Stimulated activated CD4-positive, alpha-beta T cell treated with anti-CD3 and anti-CD28 coated beads, Interleukin-12 subunit alpha, Interleukin-12 subunit beta, amount 100 ng/mL, for 24 hours (primary cell): ENCODE results near the gene ADAMTS14.

ENCODE experiments used
- DNase-seq, 2 experiments: peaks; one replicate each; pipeline ENCODE4 v3.0.0-alpha.2; 2020; ENCODE audit warnings: low read depth in 2 of 2

ADAMTS14 gene

DNA sequence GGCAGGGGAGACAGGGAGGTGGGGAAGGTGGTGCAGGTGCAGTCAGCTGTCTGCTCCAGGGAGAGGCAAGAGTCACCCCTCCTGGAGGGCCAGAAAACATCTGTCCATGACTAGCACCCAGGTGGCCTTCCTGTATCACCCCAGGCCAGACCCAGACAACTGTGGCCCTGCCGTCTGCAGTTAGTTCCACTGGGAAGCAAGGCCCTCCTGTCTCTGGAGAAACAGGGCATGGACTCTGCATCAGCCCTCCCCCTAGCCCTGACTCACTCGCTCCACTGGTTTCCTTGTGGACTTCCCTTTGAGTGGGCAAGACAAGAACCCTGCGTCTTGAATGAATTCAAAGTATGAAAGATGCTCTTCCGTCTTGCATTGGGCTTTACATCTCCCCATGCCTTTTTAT is 100.3 kb downstream of the ADAMTS14 start:
- DNase-seq, result no peak

DNA sequence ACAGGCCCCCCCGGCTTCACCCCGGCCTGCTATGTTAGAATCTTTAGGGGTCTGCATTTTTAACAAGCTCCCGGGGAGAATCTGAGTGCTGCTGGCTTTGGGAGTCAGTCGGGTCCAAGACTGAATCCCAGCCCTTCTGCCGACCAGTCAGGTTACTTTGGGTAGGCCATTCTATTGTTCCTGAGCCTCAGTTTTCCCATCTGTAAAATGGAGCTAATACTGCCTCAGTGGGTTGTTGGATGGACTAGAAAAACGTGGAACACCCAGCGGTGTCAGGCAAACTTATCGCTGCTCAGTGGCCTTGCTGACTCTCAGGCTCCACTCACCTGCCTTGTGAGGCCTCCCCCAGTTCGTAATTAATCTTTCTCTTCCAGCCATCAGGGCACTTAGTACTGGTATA is 101.2 kb downstream of the ADAMTS14 start:
- no peak for DNase-seq

- no peak for DNase-seq
Observed at GRCh38 chr10:70773965-70774809, 101.9 kb downstream of the ADAMTS14 start.

DNA sequence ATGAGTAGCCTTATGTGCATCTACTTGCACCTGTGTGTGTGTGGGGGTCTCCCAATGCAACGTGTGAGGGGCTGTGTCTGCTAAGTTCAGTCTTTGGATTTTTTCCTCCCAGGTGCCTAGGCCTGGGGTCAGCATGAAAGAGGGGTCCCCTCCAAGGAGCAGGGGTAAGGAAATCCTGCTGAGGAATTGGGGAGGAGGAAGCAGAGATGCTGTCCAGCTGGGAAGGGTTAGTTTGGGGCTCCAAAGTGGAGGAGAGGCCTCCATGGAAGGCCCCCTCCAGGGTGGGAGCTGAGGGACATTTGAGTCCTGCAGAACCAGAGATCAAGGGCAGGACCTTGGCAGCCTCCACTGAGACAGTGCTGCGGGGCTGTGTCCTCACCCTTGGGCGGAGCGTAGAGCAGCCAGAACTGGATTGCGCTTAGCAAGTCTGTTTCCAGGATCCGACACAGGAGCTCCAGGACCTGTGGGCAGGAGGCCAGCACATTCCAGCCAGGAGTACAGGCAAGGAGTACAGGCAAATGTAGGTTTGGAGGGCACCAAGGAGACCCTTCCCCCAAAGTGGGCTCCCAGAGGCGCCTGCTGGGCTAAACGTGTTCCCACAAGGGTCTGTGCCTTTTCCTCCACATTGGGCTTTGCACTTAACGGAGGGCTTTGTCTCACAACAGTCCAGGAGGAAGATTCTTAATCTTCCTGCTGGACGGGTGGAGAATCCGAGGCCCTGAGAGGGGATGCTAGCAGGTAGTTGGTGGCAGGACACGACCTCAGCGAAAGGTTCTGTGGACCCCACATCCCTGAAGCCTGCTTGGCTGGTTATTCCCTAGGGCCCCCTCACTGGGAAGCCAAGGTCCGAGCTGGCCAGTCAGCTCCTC is 102.7 kb downstream of the ADAMTS14 start:
- DNase-seq, result no peak

GRCh38 chr10:70775679-70776454 is 103.6 kb downstream of the ADAMTS14 start:
- DNase-seq, result no peak

DNA sequence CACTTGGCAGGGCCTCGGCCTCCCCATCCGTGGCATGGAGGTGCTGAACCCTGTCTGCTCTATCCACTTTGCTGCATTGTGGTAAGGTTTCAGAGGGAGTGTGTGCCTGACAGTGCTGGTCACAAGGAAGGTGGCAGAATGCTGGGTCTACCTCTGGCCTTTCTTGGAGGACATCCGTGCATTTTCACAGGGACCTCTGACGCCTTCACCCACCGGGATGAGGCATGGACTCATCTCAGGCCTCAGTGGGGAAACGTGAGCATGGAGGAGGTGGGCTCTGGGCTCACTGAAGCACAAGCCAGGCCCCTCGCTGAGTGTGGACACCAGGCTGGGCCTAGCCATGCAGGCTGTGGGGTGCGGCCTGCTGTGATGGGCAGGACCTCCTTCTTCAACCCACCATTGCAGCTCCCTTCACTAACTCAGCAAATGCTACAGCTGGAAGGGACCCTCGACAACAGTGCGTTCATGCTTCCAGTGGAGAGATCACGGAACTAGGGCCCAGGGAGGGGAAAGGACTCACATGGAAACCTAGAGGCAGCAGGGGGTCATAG is 104.2 kb downstream of the ADAMTS14 start:
- DNase-seq, result no peak

GRCh38 chr10:70777063-70777875 is 105.0 kb downstream of the ADAMTS14 start:
- no peak for DNase-seq

DNA sequence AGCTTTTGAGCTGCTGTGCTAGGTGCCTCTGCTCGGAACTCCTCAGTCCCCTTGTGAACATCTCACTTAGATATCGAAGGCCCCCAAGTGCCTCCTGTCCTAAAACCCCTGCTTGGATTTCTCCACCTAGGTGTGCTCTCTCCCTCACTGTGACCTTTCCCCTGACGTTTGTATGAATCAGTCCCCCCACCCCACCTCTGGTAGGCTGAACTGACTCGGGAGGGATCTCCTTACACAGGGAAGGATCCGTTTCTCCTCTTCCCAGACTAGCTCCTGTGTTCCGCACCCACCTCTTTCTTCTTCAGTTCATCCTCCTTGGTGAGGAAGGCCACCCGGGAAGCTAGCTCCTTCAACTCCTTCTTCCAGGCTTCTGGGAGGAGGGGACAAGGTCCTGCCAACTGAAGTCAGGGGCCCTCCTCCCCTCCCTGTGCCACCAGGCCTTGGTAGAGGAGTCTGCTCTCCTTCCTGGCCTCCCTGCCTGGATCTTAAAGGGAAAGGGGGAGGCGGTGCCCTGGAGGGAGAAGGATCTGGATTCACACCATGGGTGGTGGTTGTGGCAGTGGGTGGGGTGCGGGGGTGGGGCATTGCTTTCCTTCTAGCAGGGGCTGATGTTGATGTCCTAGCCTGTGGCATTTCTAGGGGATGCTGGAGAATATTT is 106.1 kb downstream of the ADAMTS14 start:
- no peak for DNase-seq

DNA sequence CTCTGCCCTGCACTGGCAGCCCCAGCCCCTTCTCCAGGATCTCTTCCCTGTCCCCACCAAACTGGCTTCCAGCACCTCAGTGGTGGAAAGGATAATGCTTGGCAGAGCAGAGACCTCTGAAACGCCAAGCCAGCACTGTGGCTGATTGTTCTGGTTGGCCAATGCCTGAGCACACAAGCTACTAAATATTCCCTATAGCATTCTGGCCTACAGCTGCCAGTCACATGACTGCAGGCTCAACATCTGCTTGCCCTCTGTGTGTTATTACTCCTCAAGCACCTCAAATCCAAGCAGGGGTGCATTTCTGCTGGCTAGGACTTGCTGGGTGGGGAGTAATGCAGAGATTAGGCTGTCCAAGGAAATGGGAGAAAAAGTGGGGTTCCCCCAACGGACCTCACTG is 106.8 kb downstream of the ADAMTS14 start:
- no peak for DNase-seq

GRCh38 chr10:70779511-70780369 is 107.4 kb downstream of the ADAMTS14 start:
- no peak for DNase-seq

DNA sequence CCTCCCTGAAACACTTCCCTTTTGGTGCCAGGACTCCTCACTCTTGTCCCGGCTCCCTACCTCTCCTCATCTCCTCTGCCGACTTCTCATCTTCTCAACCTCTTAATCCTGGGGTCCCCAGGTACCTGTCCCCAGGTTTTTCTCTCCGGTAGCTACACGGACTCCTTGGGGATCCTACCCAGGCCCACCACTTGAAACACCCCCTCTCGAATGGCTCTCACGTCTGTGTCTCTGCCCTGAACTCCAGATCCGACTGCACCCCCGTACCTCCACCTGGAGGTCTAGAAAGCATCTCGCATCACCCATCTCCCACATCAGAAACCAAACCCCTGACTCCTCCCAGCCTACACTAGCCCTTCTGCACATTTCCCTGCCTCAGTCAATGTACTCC is 108.1 kb downstream of the ADAMTS14 start:
- no peak for DNase-seq

DNA sequence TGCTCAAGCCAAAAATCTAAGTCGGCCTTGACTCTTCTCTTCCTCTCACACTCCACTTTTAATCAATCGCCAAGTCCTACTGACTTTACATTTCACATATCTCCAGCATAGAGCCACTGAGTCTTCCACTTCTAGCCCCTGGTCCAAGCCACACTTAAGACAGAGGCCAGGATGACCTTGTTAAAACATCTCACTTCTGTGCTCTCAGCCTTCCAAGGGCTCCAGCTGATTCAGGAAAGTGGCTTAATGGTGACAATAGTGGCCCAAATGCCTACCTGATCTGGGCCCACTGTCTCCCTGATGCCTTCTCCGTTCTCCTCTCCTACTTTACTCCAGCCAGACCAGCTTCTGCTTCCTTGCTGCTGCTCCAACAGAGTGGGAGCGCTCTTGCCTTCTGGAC is 108.5 kb downstream of the ADAMTS14 start:
- no peak for DNase-seq

DNA sequence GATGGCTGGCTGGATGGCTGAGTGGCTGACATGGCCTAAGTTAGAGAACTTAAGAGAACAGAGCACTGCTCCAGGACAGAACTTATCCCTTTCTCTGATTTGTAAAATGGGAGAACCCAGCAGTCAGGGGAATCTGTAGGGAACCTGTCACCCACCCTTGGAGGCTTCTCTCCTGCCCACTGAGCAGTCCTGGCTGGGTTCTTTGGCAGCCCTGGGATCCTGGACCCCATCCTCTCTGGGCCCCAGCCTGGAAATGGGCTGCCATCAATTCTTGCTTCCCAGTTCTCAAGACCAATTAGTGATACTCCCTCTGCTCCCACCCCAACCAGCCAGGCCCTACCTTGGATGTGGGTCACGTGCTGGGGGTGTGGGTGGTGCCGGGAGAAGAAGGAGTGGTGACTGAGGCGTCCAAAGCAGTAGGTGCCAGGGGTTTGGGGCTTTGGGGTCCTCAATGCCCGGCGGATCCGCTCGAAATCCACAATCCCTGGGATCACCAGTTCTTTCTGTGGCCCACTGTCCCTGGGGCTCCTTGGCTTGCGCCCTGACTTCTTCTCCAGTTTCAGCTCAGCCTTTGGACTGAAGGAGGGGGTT is 109.2 kb downstream of the ADAMTS14 start:
- no peak for DNase-seq

DNA sequence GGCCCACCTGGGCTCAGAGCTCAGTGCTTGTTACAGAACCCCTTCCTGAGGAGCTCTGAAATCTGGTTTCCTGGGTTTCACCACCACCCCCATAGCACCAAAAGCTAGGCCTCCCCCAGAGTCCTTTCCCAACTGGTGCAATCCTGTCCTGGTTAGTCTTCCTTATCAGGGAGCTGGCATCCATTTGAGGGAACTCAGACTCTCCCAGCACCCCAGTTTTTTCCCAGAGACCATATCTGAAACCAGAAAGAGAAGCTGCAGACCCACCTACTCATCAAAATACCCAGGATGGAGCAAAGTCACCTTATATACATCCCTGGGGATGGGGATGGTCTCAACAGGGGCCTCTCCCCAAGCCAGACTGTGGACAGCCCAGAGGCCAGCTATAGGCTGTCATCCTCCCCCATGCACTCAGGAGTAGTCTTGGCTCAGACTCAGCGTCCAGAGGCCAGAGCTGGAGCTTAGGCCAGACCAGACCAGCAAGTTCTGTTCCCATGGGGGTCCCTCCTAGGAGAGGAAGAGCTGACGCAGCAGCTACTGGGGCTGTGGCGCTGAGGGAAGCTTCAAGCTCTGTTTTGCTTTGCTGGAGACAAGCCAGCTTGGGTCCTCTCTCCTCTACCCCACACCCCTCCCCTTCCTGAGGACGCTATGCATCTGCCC is 109.9 kb downstream of the ADAMTS14 start:
- no peak for DNase-seq

DNA sequence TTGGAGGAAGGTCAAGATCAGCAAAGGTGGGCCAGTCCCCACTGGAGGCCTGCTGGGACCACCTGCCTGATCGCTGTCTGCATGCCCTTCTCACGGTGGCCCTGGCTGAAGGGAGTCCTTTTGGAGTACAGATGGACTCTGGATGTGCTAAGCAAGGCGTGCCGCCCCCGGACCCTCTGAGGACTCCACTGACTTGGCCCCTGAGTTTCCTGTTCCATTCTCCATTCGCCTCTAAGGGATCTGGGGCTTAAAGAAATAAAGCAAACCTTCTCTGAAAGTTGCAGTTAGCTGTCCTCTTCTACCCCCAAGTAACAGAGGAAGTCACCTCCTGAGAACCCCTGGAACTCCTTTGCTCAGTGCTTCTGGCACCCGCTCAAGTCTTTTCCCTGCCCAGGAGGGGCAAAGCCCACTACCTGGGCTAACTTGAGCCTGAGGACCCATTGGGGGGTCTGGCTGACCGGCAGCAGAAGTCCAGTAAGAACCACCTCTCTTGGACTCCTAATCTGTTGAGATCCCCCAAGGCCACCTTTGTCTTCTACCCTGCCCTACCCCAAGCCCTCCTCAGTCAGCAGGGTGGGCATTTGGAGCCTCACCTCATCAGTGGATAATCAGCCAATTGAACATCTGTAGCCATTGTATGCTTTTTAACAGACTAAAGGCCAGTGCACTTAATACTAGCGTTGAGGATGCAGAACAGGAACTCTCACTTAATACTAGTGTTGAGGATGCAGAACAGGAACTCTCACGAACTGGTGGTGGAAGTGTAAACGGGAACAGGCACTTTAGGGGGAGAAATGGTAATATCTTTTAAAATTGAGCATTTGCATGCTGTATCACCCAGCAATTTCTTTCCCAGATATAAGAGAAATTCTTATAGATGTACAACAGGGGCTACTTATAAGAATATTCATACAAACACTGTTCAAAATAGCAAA is 110.7 kb downstream of the ADAMTS14 start:
- DNase-seq, result no peak

DNA sequence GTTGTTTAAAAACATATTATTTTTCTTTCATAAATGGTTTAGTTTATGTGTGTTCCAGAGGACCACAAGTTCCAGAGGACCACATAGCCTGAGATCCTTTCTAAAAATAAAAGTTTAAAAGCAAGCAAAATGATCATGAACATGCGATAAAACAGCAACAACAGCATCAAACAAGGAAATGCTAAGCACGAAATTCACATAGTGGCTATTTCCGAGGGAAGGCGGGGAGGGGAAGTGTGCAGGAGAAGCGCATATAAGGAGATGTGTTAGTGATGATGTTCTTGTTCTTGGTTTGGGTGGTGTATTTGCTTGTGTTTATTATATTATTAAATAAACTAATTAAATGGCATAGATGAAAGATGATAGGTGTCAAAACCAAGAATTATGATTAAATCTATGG is 111.7 kb downstream of the ADAMTS14 start:
- no peak for DNase-seq

GRCh38 chr10:70784471-70784870 is 112.2 kb downstream of the ADAMTS14 start:
- no peak for DNase-seq
